ENCODE measurements around the gene MAPK14. TPM values are rescaled to one million over a fixed set of nuclear protein-coding genes. Genes with fewer than 3 reads are reported as not detected.

The MAPK14 gene
- total RNA-seq, 1 donor from 2014 or later, result 36.5 TPM

DNA sequence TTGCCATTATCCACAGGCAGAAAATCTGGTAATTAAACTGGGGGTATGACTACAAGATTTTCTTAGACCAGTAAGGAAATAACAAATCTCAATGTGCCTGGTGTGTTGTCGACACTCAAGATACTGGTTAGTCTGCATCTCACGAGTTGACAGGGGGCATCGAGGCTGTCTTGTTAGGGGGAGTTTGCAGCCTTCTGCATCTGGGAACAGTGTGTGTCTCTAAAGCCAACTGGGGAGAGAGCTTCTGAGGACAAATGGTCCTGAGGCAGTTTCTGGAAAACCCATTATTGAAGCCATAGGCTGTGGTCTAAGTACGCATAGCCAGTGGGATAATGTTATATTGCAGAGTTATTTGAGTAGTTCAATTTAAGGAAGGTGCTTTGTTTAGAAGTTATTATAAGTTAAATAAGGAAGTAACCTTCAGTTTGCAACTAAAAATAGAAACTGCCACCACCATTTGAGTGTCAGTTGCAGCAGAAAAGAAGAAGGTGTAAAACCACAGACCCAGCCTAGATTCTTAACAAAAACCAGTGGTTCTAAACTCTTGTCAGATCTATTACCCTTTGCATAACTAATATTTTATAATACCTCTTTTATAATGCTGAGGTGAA is 87.3 kb downstream of the MAPK14 start:
- H3K27me3 Mint-ChIP-seq (ENCODE audit: low read depth), result no peaks in the 10 kb centered on the region
- H3K27ac Mint-ChIP-seq (ENCODE audit: unreplicated experiment), result no peak overlapping the region
- H3K36me3 Mint-ChIP-seq (ENCODE audit: low read depth), result peaks cover 14% of the 10 kb centered on the region
- no peaks in the 10 kb centered on the region for H3K9me3 Mint-ChIP-seq (ENCODE audit: low read depth)
- no peak overlapping the region for H3K4me3 Mint-ChIP-seq (ENCODE audit: unreplicated experiment)
- DNase-seq (ENCODE audit: low spot score), result no peak
- TF ChIP-seq CTCF (IDR thresholded peaks at IDR 0.05), result no peak
- H3K4me1 Mint-ChIP-seq (ENCODE audit: low read depth), result peaks cover 3% of the 10 kb centered on the region

GRCh38 chr6:36115412-36115811 is 87.8 kb downstream of the MAPK14 start:
- H3K9me3 Mint-ChIP-seq (ENCODE audit: low read depth), result no peaks in the 10 kb centered on the region
- H3K4me1 Mint-ChIP-seq (ENCODE audit: low read depth), result peaks cover 3% of the 10 kb centered on the region
- no peak for DNase-seq (ENCODE audit: low spot score)
- TF ChIP-seq CTCF (IDR thresholded peaks at IDR 0.05), result no peak
- no peak overlapping the region for H3K4me3 Mint-ChIP-seq (ENCODE audit: unreplicated experiment)
- peaks cover 11% of the 10 kb centered on the region for H3K36me3 Mint-ChIP-seq (ENCODE audit: low read depth)
- H3K27ac Mint-ChIP-seq (ENCODE audit: unreplicated experiment), result no peak overlapping the region
- H3K27me3 Mint-ChIP-seq (ENCODE audit: low read depth), result no peaks in the 10 kb centered on the region

GRCh38 chr6:36116066-36116864 is 88.7 kb downstream of the MAPK14 start:
- Mint-ChIP-seq H3K4me1 (ENCODE audit: low read depth) (peaks cover 12% of the 10 kb centered on the region), H3K27me3 (ENCODE audit: low read depth) (no peaks in the 10 kb centered on the region), H3K27ac (ENCODE audit: unreplicated experiment) (no peak overlapping the region), H3K36me3 (ENCODE audit: low read depth) (peaks cover 7% of the 10 kb centered on the region), H3K9me3 (ENCODE audit: low read depth) (no peaks in the 10 kb centered on the region), H3K4me3 (ENCODE audit: unreplicated experiment) (no peak overlapping the region)
- TF ChIP-seq CTCF (IDR thresholded peaks at IDR 0.05), result no peak
- no peak for DNase-seq (ENCODE audit: low spot score)

GRCh38 chr6:36116943-36117342 is 89.3 kb downstream of the MAPK14 start:
- Mint-ChIP-seq H3K27ac (ENCODE audit: unreplicated experiment) (no peak overlapping the region), H3K4me3 (ENCODE audit: unreplicated experiment) (no peak overlapping the region), H3K36me3 (ENCODE audit: low read depth) (peaks cover 3% of the 10 kb centered on the region), H3K9me3 (ENCODE audit: low read depth) (no peaks in the 10 kb centered on the region), H3K4me1 (ENCODE audit: low read depth) (peaks cover 12% of the 10 kb centered on the region), H3K27me3 (ENCODE audit: low read depth) (no peaks in the 10 kb centered on the region)
- DNase-seq (ENCODE audit: low spot score), result no peak
- no peak for TF ChIP-seq CTCF (IDR thresholded peaks at IDR 0.05)

DNA sequence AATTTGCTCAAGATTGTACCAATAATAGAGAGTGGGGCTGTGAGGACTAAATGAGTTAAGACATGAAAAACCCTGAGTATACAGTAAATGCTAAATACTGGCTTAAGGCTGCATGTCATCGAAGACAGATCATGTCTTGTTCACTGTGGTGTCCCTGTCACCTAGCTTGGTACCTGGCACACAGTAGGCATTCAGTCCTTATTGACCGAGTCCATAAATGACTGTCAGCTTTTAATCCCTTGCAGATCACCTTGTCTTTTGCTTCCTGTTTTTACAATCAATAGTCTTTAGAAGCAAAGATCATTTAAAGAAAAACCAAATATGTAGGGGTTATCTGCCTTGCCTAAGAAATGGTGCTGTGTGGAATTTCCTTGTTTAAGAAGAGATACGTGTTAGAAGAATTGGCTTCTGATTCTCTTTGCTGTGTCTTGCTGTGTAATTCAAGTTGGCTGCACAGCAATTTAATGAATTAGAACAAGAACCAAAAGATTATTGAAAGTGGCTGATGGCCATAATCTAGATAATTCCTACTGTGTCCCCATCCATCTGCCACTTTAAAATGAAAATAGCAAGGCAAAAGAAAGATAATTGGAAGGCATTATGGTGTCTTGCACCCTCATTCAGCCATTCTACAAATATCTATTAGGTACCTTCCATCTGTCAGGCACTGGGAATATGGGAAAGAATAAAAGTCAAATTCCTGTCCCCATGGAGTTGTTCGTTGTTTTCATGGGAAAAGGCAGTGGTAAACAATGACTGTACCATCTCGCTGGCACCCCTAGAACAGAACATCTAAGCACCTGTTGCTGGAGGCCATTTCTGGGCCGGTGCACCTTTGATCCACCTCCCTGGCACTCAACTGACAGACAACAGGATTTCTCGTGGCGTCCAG is 90.3 kb downstream of the MAPK14 start:
- Mint-ChIP-seq H3K27ac (ENCODE audit: unreplicated experiment) (no peak overlapping the region), H3K36me3 (ENCODE audit: low read depth) (peaks cover 3% of the 10 kb centered on the region)
- no peak for TF ChIP-seq CTCF (IDR thresholded peaks at IDR 0.05)

More for the DNA sequence above, 90.3 kb downstream of the MAPK14 start:
- H3K4me3 Mint-ChIP-seq (ENCODE audit: unreplicated experiment), result no peak overlapping the region
- DNase-seq (ENCODE audit: low spot score), result no peak
- H3K27me3 Mint-ChIP-seq (ENCODE audit: low read depth), result no peaks in the 10 kb centered on the region
- no peaks in the 10 kb centered on the region for H3K9me3 Mint-ChIP-seq (ENCODE audit: low read depth)
- peaks cover 9% of the 10 kb centered on the region for H3K4me1 Mint-ChIP-seq (ENCODE audit: low read depth)

Measured in chondrocyte (in vitro differentiated cells).